GM23338 (cell line): ENCODE data around the gene VMP1. TPM values are rescaled to one million over a fixed set of nuclear protein-coding genes. Genes with fewer than 3 reads are reported as not detected.

ENCODE experiments used
- ATAC-seq: fragments of 200-7000 bp; cut with Tn5 transposase; 3 replicates; pipeline ENCODE4 v1.9.1; 2020
- DNase-seq: peaks from one replicate; pipeline ENCODE4 v3.0.0-alpha.2; 2015; ENCODE audit warnings: low spot score
- H2AFZ ChIP-seq: fragments of 200-600 bp; sonication (generic); 2 replicates; pipeline ENCODE4 v1.8.0; 2016; ENCODE audit warnings: antibody characterized with exemption, mild to moderate bottlenecking, moderate library complexity
- H3F3A ChIP-seq: fragments of 200-600 bp; sonication (generic); replicated peaks from 2 replicates; pipeline ENCODE4 v1.8.0; 2017; ENCODE audit warnings: antibody characterized with exemption, mixed run types, low read depth
- H3K27ac ChIP-seq: fragments of 200-600 bp; sonication (generic); 2 replicates; pipeline ENCODE4 v1.6.1; 2016; ENCODE audit warnings: low read depth
- H3K27me3 ChIP-seq: fragments of 200-600 bp; sonication (generic); 2 replicates; pipeline ENCODE4 v1.8.0; 2016; ENCODE audit warnings: mild to moderate bottlenecking, mixed run types, moderate library complexity; ENCODE audit not compliant: insufficient read depth
- H3K36me3 ChIP-seq: fragments of 200-600 bp; sonication (generic); 2 replicates; pipeline ENCODE4 v1.8.0; 2016; ENCODE audit warnings: mild to moderate bottlenecking; ENCODE audit not compliant: insufficient read depth
- H3K4me1 ChIP-seq: fragments of 200-600 bp; sonication (generic); 2 replicates; pipeline ENCODE4 v1.8.0; 2016; ENCODE audit warnings: mild to moderate bottlenecking, moderate library complexity; ENCODE audit not compliant: insufficient read depth
- H3K4me2 ChIP-seq: fragments of 200-600 bp; sonication (generic); 2 replicates; pipeline ENCODE4 v1.7.1; 2017; ENCODE audit warnings: mixed run types
- H3K4me3 ChIP-seq: fragments of 200-600 bp; sonication (generic); 2 replicates; pipeline ENCODE4 v1.6.1; 2016; ENCODE audit warnings: mixed run types
- H3K79me2 ChIP-seq: fragments of 200-600 bp; sonication (generic); replicated peaks from 2 replicates; pipeline ENCODE4 v1.8.0; 2017; ENCODE audit warnings: mild to moderate bottlenecking; ENCODE audit not compliant: insufficient read depth
- H3K9me2 ChIP-seq: fragments of 200-600 bp; sonication (generic); 2 replicates; pipeline ENCODE4 v1.8.0; 2017; ENCODE audit not compliant: insufficient read depth
- H4K20me1 ChIP-seq: fragments of 200-600 bp; sonication (generic); replicated peaks from 2 replicates; pipeline ENCODE4 v1.8.0; 2017; ENCODE audit warnings: mild to moderate bottlenecking; ENCODE audit not compliant: insufficient read depth
- H3K27ac Mint-ChIP-seq: 2 replicates; pipeline ENCODE4 v1.8.0; 2020; ENCODE audit warnings: inconsistent platforms, mild to moderate bottlenecking, moderate library complexity, mixed read lengths
- H3K27me3 Mint-ChIP-seq: 3 replicates; pipeline ENCODE4 v1.8.0; 2022; ENCODE audit warnings: low read depth, mild to moderate bottlenecking, moderate library complexity, mixed read lengths, inconsistent platforms; ENCODE audit not compliant: insufficient read depth, poor library complexity
- H3K36me3 Mint-ChIP-seq: 3 replicates; pipeline ENCODE4 v1.8.0; 2021; ENCODE audit warnings: low read depth, mild to moderate bottlenecking, inconsistent platforms, moderate library complexity, mixed read lengths
- H3K4me1 Mint-ChIP-seq: 3 replicates; pipeline ENCODE4 v1.8.0; 2020; ENCODE audit warnings: mild to moderate bottlenecking, inconsistent platforms, mixed read lengths
- H3K4me3 Mint-ChIP-seq: 3 replicates; pipeline ENCODE4 v1.8.0; 2021; ENCODE audit warnings: moderate library complexity, mild to moderate bottlenecking, inconsistent platforms, mixed read lengths
- H3K9me3 Mint-ChIP-seq: 3 replicates; pipeline ENCODE4 v1.8.0; 2020; ENCODE audit warnings: moderate library complexity, mild to moderate bottlenecking, inconsistent platforms, mixed read lengths
- CREB1 ChIP-seq: fragments of 250-450 bp; sonication (Bioruptor Pico); IDR thresholded peaks from 2 replicates; pipeline ENCODE4 v1.5.0; 2020; ENCODE audit warnings: low read depth, mild to moderate bottlenecking, moderate library complexity
- CTCF ChIP-seq, 2 experiments: fragments of 200-600 bp in 1 of 2; sonication (generic) in 1 of 2; conservative IDR thresholded peaks; 2 replicates each; pipeline versions ENCODE4 v1.5.1 to v1.6.1; 2016 to 2017; ENCODE audit warnings: antibody characterized with exemption in 2 of 2, low read depth in 2 of 2, mild to moderate bottlenecking in 2 of 2, moderate library complexity in 1 of 2
- ETS1 ChIP-seq: IDR thresholded peaks from 2 replicates; pipeline ENCODE4 v1.6.1; 2016; ENCODE audit warnings: antibody characterized with exemption
- EZH2 ChIP-seq: fragments of 200-600 bp; sonication (generic); IDR thresholded peaks from one replicate; pipeline ENCODE4 v1.8.0; 2017; ENCODE audit warnings: antibody characterized with exemption, mild to moderate bottlenecking, low read depth; ENCODE audit not compliant: unreplicated experiment
- EZH2phosphoT487 ChIP-seq: fragments of 200-600 bp; sonication (generic); IDR thresholded peaks from one replicate; pipeline ENCODE4 v1.8.1; 2018; ENCODE audit warnings: antibody characterized with exemption; ENCODE audit not compliant: unreplicated experiment
- JUNB ChIP-seq: IDR thresholded peaks from one replicate; pipeline ENCODE4 v1.6.1; 2016; ENCODE audit warnings: antibody characterized with exemption; ENCODE audit not compliant: unreplicated experiment
- NANOG ChIP-seq: IDR thresholded peaks from 2 replicates; pipeline ENCODE4 v1.6.1; 2016; ENCODE audit warnings: antibody characterized with exemption, borderline replicate concordance
- POLR2AphosphoS5 ChIP-seq: IDR thresholded peaks from 2 replicates; pipeline ENCODE4 v1.6.1; 2016; ENCODE audit warnings: antibody characterized with exemption, low read depth
- REST ChIP-seq: IDR thresholded peaks from one replicate; pipeline ENCODE4 v1.6.1; 2018; ENCODE audit warnings: antibody characterized with exemption; ENCODE audit not compliant: unreplicated experiment
- STAT1 ChIP-seq: IDR thresholded peaks from one replicate; pipeline ENCODE4 v1.6.1; 2016; ENCODE audit warnings: antibody characterized with exemption; ENCODE audit not compliant: unreplicated experiment
- ZNF114 ChIP-seq: fragments of 250-450 bp; sonication (Bioruptor Pico); IDR thresholded peaks from 2 replicates; pipeline ENCODE4 v1.5.0; 2020; ENCODE audit warnings: mild to moderate bottlenecking, moderate library complexity
- ZNF331 ChIP-seq: fragments of 250-450 bp; sonication (Bioruptor Pico); IDR thresholded peaks from 2 replicates; pipeline ENCODE4 v1.5.0; 2020; ENCODE audit warnings: low read depth, mild to moderate bottlenecking, moderate library complexity
- ZNF462 ChIP-seq: fragments of 250-450 bp; sonication (Bioruptor Pico); IDR thresholded peaks from 2 replicates; pipeline ENCODE4 v1.5.0; 2020; ENCODE audit warnings: mild to moderate bottlenecking, moderate library complexity
- polyA plus RNA-seq: library from polyadenylated mRNA; unstranded; fragments of >200 nt; fragmentation: Nextera tagmentation; extraction: Ambion mirVana; gene quantifications from 2 replicates; pipeline ENCODE4 v1.2.1, GENCODE V29; 2016
- total RNA-seq: library from RNA; depleted of rRNA; stranded (reverse); fragments of >200 nt; shearing (Covaris generic); gene quantifications from 2 replicates; pipeline ENCODE4 v1.2.3, GENCODE V29; 2014

The VMP1 gene
- total and polyA plus RNA-seq, 2 experiments from 2014 or later: 70.1 to 112 TPM

GRCh38 chr17:59751955-59752413 is 44.5 kb downstream of the VMP1 start:
- Histone ChIP-seq H3K9me2 (no peaks in the 10 kb centered on the region), H3K4me3 (no peak overlapping the region), H3K4me2 (no peak overlapping the region), H3K79me2 (no peaks in the 10 kb centered on the region), H3K4me1 (no peaks in the 10 kb centered on the region), H3K27ac (no peak overlapping the region), H2AFZ (no peak overlapping the region), H4K20me1 (no peaks in the 10 kb centered on the region), H3F3A (no peaks in the 10 kb centered on the region), H3K27me3 (no peaks in the 10 kb centered on the region), H3K36me3 (no peaks in the 10 kb centered on the region)
- Mint-ChIP-seq H3K9me3 (no peaks in the 10 kb centered on the region), H3K4me1 (peaks cover 9% of the 10 kb centered on the region), H3K4me3 (no peak overlapping the region), H3K27me3 (peaks cover 3% of the 10 kb centered on the region), H3K36me3 (no peaks in the 10 kb centered on the region; the same call in 1 of the 3 replicates), H3K27ac (no peak overlapping the region)
- ATAC-seq (no peak), DNase-seq (no peak)
- TF ChIP-seq ZNF331 (CRISPR knock-in tag) (no peak), STAT1 (no peak), NANOG (no peak), JUNB (no peak), EZH2 (no peak), CTCF (conservative IDR thresholded peaks at IDR 0.05; ENCODE audit: low read depth in 2 of 2) (no peak), POLR2AphosphoS5 (no peak), ETS1 (no peak), REST (no peak), EZH2phosphoT487 (no peak), ZNF114 (no peak), ZNF462 (no peak), CREB1 (CRISPR knock-in tag) (no peak)
